Measurements from ENCODE around the gene PDLIM5.
"Not testable (repeated sequence)": the region's sequence is repeated elsewhere in the genome, so short reads cannot be mapped to it uniquely, and the experiment has no call there.

PDLIM5 gene

DNA sequence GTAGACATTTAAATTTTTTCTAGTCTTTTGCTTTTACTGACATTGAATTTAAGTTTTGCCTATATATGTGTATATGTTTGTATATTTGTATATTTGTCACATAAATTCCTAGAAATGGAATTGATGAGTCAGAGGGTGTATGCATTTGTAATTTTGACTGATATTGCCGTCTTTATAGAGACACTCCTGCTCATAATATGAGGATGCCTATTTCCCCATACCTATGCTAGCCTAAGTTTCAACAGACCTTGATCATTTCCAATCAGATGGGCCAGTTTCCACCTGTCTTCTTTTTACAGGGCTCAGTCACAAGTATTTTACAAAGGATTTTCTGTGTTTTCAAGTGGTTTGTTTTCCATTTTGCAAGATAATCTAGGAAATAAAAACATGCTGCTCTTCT, 10.8 kb downstream of the PDLIM5 start:
- DNase-seq (ENCODE audit: low spot score), result no peak

DNA sequence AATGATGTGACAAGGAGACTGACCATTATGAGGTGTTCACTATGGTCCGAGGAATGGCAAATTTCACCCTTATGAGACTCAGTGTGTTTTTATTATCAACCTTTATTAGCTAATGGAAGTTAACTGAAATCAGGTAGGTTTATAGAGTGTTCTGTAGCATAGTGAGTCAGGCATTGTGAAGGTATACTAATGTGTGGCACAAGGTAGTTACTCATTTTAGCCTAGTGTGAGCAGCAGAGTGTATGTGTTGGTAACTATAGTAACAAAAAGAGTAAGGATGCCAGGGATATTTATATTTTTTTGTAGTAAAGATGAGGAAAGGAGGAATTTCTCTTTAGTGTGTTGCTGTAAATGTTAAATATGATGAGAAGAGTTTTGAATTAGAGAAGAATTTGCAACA, 12.0 kb downstream of the PDLIM5 start:
- no peak for DNase-seq (ENCODE audit: low spot score)

GRCh38 chr4:94466371-94466770, 14.6 kb downstream of the PDLIM5 start:
- DNase-seq (ENCODE audit: low spot score), result no peak

- DNase-seq (ENCODE audit: low spot score), result no peak
Observed at GRCh38 chr4:94466923-94467322, 15.2 kb downstream of the PDLIM5 start.

- DNase-seq (ENCODE audit: low spot score), result no peak
Observed at GRCh38 chr4:94468093-94468769, 16.5 kb downstream of the PDLIM5 start.

DNA sequence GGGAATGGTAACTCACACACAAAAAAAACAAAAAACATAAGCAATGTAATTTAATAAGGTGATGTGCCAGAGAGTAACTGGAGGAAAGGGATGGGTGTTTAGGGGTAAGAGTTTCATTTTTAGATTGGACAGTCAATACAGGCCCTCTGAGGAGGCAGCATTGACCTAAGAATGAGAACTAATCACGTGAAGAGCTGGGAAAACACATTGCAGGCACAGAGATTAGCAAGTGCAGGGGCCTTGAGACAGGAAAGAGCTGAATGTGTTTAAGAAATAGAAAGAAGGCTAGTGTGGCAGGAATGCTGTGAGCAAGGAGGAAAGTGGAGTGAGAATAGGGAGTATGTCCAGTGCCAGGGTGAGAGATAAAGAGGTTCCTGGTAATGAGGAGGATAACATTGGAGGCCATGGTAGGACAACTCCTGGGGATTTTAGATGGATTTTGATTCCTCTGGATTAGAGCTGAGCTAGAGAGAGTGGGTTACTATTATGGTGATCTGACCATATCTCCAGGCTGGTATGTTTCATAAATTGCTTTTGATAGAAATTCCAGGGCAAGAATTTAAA, 17.6 kb downstream of the PDLIM5 start:
- DNase-seq (ENCODE audit: low spot score), result no peak

GRCh38 chr4:94470132-94470531, 18.4 kb downstream of the PDLIM5 start:
- DNase-seq (ENCODE audit: low spot score), result no peak

GRCh38 chr4:94470782-94471181, 19.0 kb downstream of the PDLIM5 start:
- not testable (repeated sequence) for DNase-seq (ENCODE audit: low spot score)

DNA sequence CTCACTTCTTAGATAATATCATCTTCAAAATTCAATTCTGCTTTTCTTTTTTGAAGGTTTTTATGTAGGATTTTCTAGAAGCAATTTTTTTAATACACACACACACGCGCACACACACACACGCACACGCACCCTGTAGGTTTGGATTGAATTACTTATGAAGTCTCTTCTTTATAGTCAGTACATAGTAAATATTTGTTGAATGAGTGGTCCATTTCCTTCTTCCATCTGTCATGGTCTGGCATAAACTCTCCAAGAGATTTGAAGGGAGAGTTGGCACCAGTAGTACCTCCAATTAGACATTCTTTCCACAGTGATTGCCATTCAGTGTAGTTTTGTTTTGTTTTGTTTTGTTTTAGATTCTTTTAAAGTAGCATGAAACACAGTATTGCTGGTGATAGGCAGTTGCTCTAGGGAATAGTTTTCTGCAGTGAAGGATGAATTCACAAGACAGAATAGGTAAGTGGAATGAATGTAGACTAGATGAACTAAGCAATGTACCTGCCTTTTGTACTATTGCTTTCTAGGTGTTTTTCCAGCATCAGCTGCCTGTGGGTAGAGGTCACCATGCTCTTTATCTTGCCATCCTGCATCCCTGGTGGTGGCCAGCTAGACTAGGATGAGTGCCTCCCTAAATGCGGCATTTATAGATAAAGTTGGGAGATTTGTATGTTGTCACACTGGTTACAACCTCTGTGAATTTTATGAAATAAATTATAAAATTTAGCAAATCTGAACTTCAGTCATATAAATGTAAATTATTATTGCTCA, 20.5 kb downstream of the PDLIM5 start:
- DNase-seq (ENCODE audit: low spot score), result no peak

- no peak for DNase-seq (ENCODE audit: low spot score)
Observed at GRCh38 chr4:94475050-94475449, 23.3 kb downstream of the PDLIM5 start.

- DNase-seq (ENCODE audit: low spot score), result no peak
Observed at GRCh38 chr4:94475794-94476193, 24.1 kb downstream of the PDLIM5 start.

DNA sequence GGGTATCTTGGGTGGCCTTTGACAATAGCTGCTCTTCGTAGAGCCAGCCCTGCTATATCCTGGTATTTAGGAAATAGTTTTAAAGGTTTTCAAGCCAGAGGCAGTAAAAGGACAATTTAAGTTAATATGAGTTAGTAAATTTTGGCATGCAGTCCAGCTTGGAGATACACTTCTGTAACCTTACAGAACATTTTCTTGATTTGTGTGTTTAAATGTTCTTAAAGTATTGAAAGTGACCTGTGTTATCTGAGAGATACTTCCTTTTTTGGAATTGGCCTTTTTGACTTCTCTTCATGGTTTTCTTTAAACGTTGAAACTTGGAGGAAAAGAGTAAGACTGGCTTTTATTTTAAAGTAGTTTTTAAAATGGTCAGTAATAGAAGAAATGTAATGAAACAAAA, 25.5 kb downstream of the PDLIM5 start:
- DNase-seq (ENCODE audit: low spot score), result no peak

DNA sequence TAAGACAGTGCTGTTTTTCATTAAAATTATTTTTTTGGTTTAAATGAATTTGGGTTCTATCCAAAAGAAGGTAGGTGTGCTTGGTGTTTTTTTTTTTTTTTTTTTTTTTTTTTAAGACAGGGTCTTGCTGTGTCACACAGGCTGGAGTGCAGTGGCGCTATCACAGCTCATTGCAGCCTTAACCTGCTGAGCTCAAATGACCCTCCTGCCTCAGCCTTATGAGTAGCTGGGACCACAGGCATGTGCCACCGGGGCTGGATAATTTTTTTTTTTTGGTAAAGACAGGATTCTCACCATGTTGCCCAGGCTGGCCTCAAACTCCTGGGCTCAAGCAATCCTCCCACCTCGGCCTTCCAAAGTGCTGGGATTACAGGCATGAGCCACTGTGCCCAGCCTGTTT, 27.1 kb downstream of the PDLIM5 start:
- DNase-seq (ENCODE audit: low spot score), result not testable (repeated sequence)

DNA sequence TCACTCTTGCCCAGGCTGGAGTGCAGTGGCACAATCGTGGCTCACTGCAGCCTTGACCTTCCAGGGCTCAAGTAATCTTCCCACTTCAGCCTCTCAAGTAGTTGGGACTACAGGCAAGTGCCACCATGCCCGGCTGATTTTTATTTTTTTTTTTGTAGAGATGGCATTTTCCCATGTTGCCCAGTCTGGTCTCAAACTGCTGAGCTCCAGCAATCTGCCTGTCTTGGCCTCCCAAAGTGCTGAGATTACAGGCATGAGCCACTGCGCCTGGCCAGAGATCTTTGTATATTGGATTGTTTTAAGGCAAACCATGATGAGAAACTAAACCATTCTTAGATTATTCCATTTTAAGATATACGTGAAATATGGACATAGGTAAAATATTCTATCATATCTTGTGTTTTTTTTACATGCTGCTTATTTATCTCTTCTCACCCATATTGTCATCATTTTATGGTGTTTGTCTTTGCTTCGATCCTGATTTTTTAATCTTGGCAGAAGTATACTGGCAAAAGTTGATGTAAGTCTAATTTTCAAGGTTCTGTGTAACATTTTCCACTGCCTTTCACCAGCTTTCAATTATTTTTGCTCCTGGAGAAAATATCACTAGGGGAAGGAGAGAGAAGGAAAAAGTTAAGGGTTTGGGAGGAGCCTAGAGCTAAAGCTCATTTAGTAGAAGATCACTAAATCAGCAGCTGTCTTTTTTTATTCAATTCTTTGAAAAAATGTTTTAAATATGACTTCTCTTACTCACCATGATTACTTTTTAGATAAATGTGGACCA, 27.8 kb downstream of the PDLIM5 start:
- no peak for DNase-seq (ENCODE audit: low spot score)

GRCh38 chr4:94480362-94480951, 28.7 kb downstream of the PDLIM5 start:
- no peak for DNase-seq (ENCODE audit: low spot score)

GRCh38 chr4:94483895-94484294, 32.2 kb downstream of the PDLIM5 start:
- no peak for DNase-seq (ENCODE audit: low spot score)

DNA sequence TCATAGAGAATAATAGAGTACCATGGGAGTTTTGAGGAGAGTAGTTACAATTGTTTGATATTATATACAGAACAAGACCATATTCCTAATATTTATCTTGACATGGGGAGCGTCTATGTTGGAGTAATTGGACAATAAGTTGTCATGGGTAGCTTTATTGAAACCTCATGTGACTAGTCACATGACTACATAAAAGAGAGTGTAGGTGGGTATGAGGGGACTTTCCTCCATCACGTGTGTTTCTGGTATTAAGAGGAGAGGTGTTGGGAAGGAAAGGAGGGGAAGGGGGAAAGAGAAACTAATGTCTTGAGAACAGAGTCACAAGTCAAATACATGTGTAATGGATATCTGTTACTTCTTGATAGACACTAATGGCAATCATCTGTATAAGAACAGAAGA, 33.1 kb downstream of the PDLIM5 start:
- no peak for DNase-seq (ENCODE audit: low spot score)

DNA sequence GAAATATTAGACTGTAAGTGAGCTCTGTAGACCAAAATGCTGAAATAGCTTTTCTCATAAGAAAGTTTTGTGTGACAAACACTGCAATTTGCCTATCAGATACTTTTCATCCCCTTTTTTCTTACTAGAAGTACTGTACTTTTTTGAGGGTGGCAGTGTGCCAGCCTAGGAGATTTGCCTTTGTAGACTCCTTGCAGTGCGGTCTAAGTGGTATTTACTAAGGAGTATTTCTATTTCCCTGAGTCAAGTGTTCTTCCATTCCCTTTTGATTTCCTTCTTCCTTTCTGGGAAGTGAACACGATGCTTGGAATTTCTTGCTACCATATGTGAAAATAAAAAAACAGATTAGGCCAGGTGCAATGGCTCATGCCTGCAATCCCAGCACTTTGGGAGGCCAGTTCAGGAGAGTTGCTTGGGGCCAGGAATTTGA, 34.6 kb downstream of the PDLIM5 start:
- no peak for DNase-seq (ENCODE audit: low spot score)

DNA sequence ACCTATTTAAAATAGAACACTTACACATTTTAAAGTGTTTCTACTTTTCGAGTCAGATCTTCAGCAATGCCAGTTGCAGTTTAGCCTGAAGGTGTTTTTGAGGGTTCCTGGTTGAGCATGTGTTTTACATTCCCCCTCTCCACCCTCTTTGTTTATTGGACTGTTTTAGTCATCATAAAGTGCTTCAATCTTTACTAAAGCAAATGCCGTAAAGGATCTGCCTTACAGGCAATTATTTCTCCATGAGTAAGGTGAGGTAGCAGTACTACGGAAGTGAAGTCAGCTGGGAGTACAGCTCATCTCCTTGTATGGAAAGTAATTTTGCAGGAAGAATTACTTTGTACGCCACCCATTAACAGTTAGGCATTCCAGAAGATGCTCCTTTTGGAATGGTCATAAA, 36.9 kb downstream of the PDLIM5 start:
- no peak for DNase-seq (ENCODE audit: low spot score)

DNA sequence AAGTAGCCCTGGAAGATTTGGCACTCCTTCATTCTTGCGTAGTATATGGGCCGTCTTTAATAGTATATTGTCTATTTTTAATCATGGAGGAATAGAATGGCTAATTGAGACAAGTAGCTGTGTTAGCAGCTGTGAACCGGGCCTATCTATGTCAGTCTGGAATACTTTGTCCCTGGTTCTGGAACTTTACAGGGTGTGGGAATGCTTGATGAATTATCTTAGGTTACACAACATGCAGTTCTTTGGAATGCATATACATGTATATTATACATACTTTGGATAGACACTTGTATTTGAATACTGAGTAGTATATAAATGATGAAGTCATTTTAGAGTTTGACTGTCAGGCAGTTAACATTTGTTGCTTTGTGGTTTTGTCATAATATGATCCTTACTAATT, 37.4 kb downstream of the PDLIM5 start:
- no peak for DNase-seq (ENCODE audit: low spot score)

DNA sequence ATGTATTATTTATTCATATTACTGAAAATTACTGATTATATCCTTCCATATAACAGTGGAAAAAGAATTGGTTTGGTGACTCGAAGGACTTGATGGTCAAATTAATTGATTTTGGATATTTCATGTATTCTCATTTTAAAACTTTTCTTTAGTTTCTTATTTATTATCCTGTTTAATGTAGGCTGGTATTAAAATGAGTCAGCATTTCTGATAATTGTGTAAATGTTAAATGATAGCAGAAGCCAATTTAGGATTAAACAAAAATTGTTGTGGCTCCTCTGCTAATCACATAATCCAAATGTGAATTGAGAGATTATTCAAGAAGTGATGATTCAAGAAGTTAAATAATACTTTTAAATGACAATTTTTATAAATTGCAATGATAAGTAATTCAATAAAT, 38.7 kb downstream of the PDLIM5 start:
- DNase-seq (ENCODE audit: low spot score), result no peak

GRCh38 chr4:94491322-94491721, 39.6 kb downstream of the PDLIM5 start:
- no peak for DNase-seq (ENCODE audit: low spot score)
